ENCODE measurements around the gene MAPK6. TPM values are rescaled to one million over a fixed set of nuclear protein-coding genes. Genes with fewer than 3 reads are reported as not detected.
"Not testable (repeated sequence)": the region's sequence is repeated elsewhere in the genome, so short reads cannot be mapped to it uniquely, and the experiment has no call there.

MAPK6 gene
- total and polyA plus RNA-seq, 2 of the 4 experiments (the other 2 are of a cell fraction), result 22.6 to 60.6 TPM

GRCh38 chr15:52082197-52083036, 63.4 kb downstream of the MAPK6 start (continued):
- no peak for TF ChIP-seq BHLHE40 (IDR thresholded peaks at IDR 0.05; ENCODE audit: low read depth, low read length)

DNA sequence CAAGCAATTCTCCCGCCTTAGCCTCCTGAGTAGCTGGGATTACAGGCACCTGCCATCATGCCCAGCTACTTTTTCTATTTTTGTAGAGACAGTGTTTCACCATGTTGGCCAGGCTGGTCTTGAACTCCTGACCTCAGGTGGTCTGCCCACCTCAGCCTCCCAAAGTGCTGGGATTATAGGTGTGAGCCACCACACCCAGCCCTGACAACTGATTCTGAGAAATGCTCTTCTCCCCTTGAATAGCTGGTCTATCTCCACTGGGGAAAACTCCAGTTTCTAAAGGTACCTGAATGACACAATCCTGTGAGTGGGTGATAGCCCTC, 64.0 kb downstream of the MAPK6 start:
- H2BK20ac ChIP-seq (ENCODE audit: low read depth, low read length); H4K5ac ChIP-seq (ENCODE audit: low read depth, low read length); intact Hi-C loops (cut with micrococcal nuclease); H3K79me1 ChIP-seq (ENCODE audit: low read depth in 1 of 2, low read length in 2 of 2); dilution Hi-C loops (cut with HindIII; ENCODE audit: low sequenced_read_pairs, unreplicated experiment); H3K9me1 ChIP-seq (ENCODE audit: insufficient read depth, low read length); H3K27me3 ChIP-seq (ENCODE audit: control insufficient read depth, insufficient read depth, low read length); H3K56ac ChIP-seq (ENCODE audit: extremely low read depth, insufficient read depth, low read length); in situ Hi-C loops (cut with MboI; ENCODE audit: low sequenced_read_pairs); H2AK5ac ChIP-seq (ENCODE audit: low read depth, low read length); DNase-seq; H4K8ac ChIP-seq (ENCODE audit: low read depth in 2 of 2, low read length in 2 of 2); H2BK120ac ChIP-seq (ENCODE audit: low read depth, low read length); H3K4me2 ChIP-seq (ENCODE audit: low read depth, low read length); H3K14ac ChIP-seq (replicated peaks; ENCODE audit: low read depth, low read length); H3K23ac ChIP-seq (ENCODE audit: low read depth, low read length); H3K9ac ChIP-seq (ENCODE audit: low read depth, low read length); H4K91ac ChIP-seq (ENCODE audit: insufficient read depth, low read depth, low read length); ATAC-seq (ENCODE audit: low read depth); H2AFZ ChIP-seq (replicated peaks; ENCODE audit: low read length, poor library complexity); H3K4me1 ChIP-seq (ENCODE audit: control insufficient read depth, insufficient read depth, low read length); H2AK9ac ChIP-seq (replicated peaks; ENCODE audit: low read depth, low read length, poor library complexity); H3K27ac ChIP-seq (ENCODE audit: insufficient read depth, low read length); H2BK5ac ChIP-seq (ENCODE audit: low read depth, low read length, poor library complexity, severe bottlenecking); H3K36me3 ChIP-seq (ENCODE audit: control insufficient read depth, insufficient read depth, low read length); H3K4ac ChIP-seq (ENCODE audit: low read depth, low read length); H3K18ac ChIP-seq (ENCODE audit: low read depth, low read length); H3K9me3 ChIP-seq (ENCODE audit: control insufficient read depth, insufficient read depth, low read length); H3K4me3 ChIP-seq (ENCODE audit: insufficient read depth, low read depth, low read length); H2BK15ac ChIP-seq (ENCODE audit: low read depth, low read length); BruUV-seq (replicated peaks); H4K20me1 ChIP-seq (ENCODE audit: insufficient read depth, low read length); POLR2A ChIA-PET (ENCODE audit: unreplicated experiment): not testable (repeated sequence)
- no CpG with 5 or more reads among the region's 1 CpG for WGBS, 2 experiments (ENCODE audit: extremely low coverage in 2 of 2, insufficient read length in 1 of 2)
- CTCF ChIA-PET, result interaction anchor here (1.7 kb wide), 1 partner anchor 56 kb away, joined by 5 read pairs; no protein-coding TSS in a partner anchor

All from IMR-90 (cell line).